Hepatocyte (in vitro differentiated cells): ENCODE results near the gene SNAI1. TPM values are rescaled to one million over a fixed set of nuclear protein-coding genes. Genes with fewer than 3 reads are reported as not detected.

Experiments
- DNase-seq: peaks from one replicate; pipeline ENCODE4 v3.0.0-alpha.2; 2016; ENCODE audit warnings: low spot score
- H2AFZ ChIP-seq: fragments of 200-600 bp; sonication (generic); 2 replicates; pipeline ENCODE4 v1.6.0; 2016; ENCODE audit warnings: antibody characterized with exemption, mild to moderate bottlenecking
- H3K27ac ChIP-seq: fragments of 200-600 bp; sonication (generic); 2 replicates; pipeline ENCODE4 v1.5.1; 2016; ENCODE audit warnings: mild to moderate bottlenecking
- H3K27me3 ChIP-seq: fragments of 200-600 bp; sonication (generic); 2 replicates; pipeline ENCODE4 v1.6.1; 2016
- H3K36me3 ChIP-seq: fragments of 200-600 bp; sonication (generic); replicated peaks from 2 replicates; pipeline ENCODE4 v1.5.1; 2016; ENCODE audit warnings: low read depth; ENCODE audit not compliant: insufficient read depth
- H3K4me1 ChIP-seq: fragments of 200-600 bp; sonication (generic); 2 replicates; pipeline ENCODE4 v1.5.1; 2016; ENCODE audit warnings: mild to moderate bottlenecking, moderate library complexity; ENCODE audit not compliant: insufficient read depth
- H3K4me2 ChIP-seq: fragments of 200-600 bp; sonication (generic); 2 replicates; pipeline ENCODE4 v1.6.0; 2016
- H3K4me3 ChIP-seq: fragments of 200-600 bp; sonication (generic); 2 replicates; pipeline ENCODE4 v1.5.1; 2016; ENCODE audit warnings: mild to moderate bottlenecking
- H3K79me2 ChIP-seq: fragments of 200-600 bp; sonication (generic); 2 replicates; pipeline ENCODE4 v1.6.0; 2017; ENCODE audit warnings: mild to moderate bottlenecking
- H3K9me2 ChIP-seq: fragments of 200-600 bp; sonication (generic); replicated peaks from 2 replicates; pipeline ENCODE4 v1.6.0; 2017; ENCODE audit warnings: mild to moderate bottlenecking; ENCODE audit not compliant: insufficient read depth
- H3K9me3 ChIP-seq: fragments of 200-600 bp; sonication (generic); 2 replicates; pipeline ENCODE4 v1.5.1; 2016; ENCODE audit warnings: low read depth, mild to moderate bottlenecking
- H4K20me1 ChIP-seq: fragments of 200-600 bp; sonication (generic); 2 replicates; pipeline ENCODE4 v1.6.0; 2016; ENCODE audit warnings: mild to moderate bottlenecking; ENCODE audit not compliant: insufficient read depth, poor library complexity, severe bottlenecking
- CTCF ChIP-seq: fragments of 200-600 bp; sonication (generic); IDR thresholded peaks from 2 replicates; pipeline ENCODE4 v1.5.1; 2016; ENCODE audit warnings: antibody characterized with exemption, mild to moderate bottlenecking; ENCODE audit not compliant: poor library complexity
- EZH2 ChIP-seq: fragments of 200-600 bp; sonication (generic); IDR thresholded peaks from 2 replicates; pipeline ENCODE4 v1.6.1; 2016; ENCODE audit warnings: antibody characterized with exemption, mild to moderate bottlenecking, borderline replicate concordance
- EZH2phosphoT487 ChIP-seq: fragments of 200-600 bp; sonication (generic); IDR thresholded peaks from one replicate; pipeline ENCODE4 v1.6.1; 2018; ENCODE audit warnings: antibody characterized with exemption, mild to moderate bottlenecking, low read depth, moderate library complexity; ENCODE audit not compliant: unreplicated experiment, severe bottlenecking
- WGBS: methylation state at CpG from one replicate; pipeline ENCODE4 v1.1.6; 2016; ENCODE audit warnings: low lambda C conversion rate; ENCODE audit errors: missing lambda C conversion rate; 5-methylcytosine and 5-hydroxymethylcytosine counted together
- polyA plus RNA-seq: library from polyadenylated mRNA; unstranded; fragments of >200 nt; fragmentation: Nextera tagmentation; extraction: Ambion mirVana; gene quantifications from 2 replicates; pipeline ENCODE4 v1.2.1, GENCODE V29; 2016
- total RNA-seq: library from RNA; depleted of rRNA; stranded (reverse); fragments of >200 nt; gene quantifications from 2 replicates; pipeline ENCODE4 v1.2.3, GENCODE V29; 2014

Gene SNAI1
- total and polyA plus RNA-seq, 2 experiments from 2014 or later, result 2.9 to 9.8 TPM

GRCh38 chr20:49966861-49967260 is 15.9 kb upstream of the SNAI1 start:
- H3K4me1 ChIP-seq, result peaks cover 10% of the 10 kb centered on the region
- no peaks in the 10 kb centered on the region for H3K9me2 ChIP-seq
- no peaks in the 10 kb centered on the region for H3K79me2 ChIP-seq
- 92% methylated on average over 2 of the region's 2 CpGs for WGBS
- no peaks in the 10 kb centered on the region for H3K9me3 ChIP-seq
- no peak for DNase-seq
- no peak overlapping the region for H3K4me3 ChIP-seq
- no peak overlapping the region for H3K4me2 ChIP-seq
- no peak overlapping the region for H3K27ac ChIP-seq
- H3K27me3 ChIP-seq, result no peaks in the 10 kb centered on the region
- H2AFZ ChIP-seq, result no peak overlapping the region
- H3K36me3 ChIP-seq, result no peaks in the 10 kb centered on the region
- TF ChIP-seq EZH2phosphoT487 (no peak), CTCF (no peak), EZH2 (no peak)
- no peaks in the 10 kb centered on the region for H4K20me1 ChIP-seq

- H3K36me3 ChIP-seq, result no peaks in the 10 kb centered on the region
- H3K4me3 ChIP-seq, result no peak overlapping the region
- no peak overlapping the region for H3K4me2 ChIP-seq
- no peaks in the 10 kb centered on the region for H3K27me3 ChIP-seq
- no peaks in the 10 kb centered on the region for H3K9me3 ChIP-seq
- peaks cover 10% of the 10 kb centered on the region for H3K4me1 ChIP-seq
- no peaks in the 10 kb centered on the region for H3K9me2 ChIP-seq
- H4K20me1 ChIP-seq, result no peaks in the 10 kb centered on the region
- no peak overlapping the region for H3K27ac ChIP-seq
- H2AFZ ChIP-seq, result no peak overlapping the region
- WGBS, result 67% methylated on average over 3 of the region's 3 CpGs
- TF ChIP-seq EZH2phosphoT487 (no peak), CTCF (no peak), EZH2 (no peak)
- no peak for DNase-seq
- H3K79me2 ChIP-seq, result no peaks in the 10 kb centered on the region
Observed at GRCh38 chr20:49969234-49969633, 13.5 kb upstream of the SNAI1 start.

- H3K79me2 ChIP-seq, result no peaks in the 10 kb centered on the region
- H2AFZ ChIP-seq, result no peak overlapping the region
- no peaks in the 10 kb centered on the region for H3K27me3 ChIP-seq
- no peak for TF ChIP-seq CTCF
- TF ChIP-seq EZH2phosphoT487, result no peak
- TF ChIP-seq EZH2, result no peak
- H3K36me3 ChIP-seq, result no peaks in the 10 kb centered on the region
- WGBS, result 52% methylated on average over 5 of the region's 5 CpGs
- no peaks in the 10 kb centered on the region for H3K9me2 ChIP-seq
- no peaks in the 10 kb centered on the region for H3K9me3 ChIP-seq
- no peak overlapping the region for H3K4me3 ChIP-seq
- no peak overlapping the region for H3K4me2 ChIP-seq
- peak; percentile 47 for DNase-seq
- H3K4me1 ChIP-seq, result peaks cover 10% of the 10 kb centered on the region
- no peak overlapping the region for H3K27ac ChIP-seq
- no peaks in the 10 kb centered on the region for H4K20me1 ChIP-seq
Observed at GRCh38 chr20:49969946-49970345, 12.8 kb upstream of the SNAI1 start.

GRCh38 chr20:49970498-49970897 is 12.3 kb upstream of the SNAI1 start:
- H3K4me3 ChIP-seq, result no peak overlapping the region
- 87% methylated on average over 7 of the region's 8 CpGs for WGBS
- no peaks in the 10 kb centered on the region for H3K79me2 ChIP-seq
- H3K9me2 ChIP-seq, result no peaks in the 10 kb centered on the region
- DNase-seq, result no peak
- H3K27ac ChIP-seq, result no peak overlapping the region
- TF ChIP-seq EZH2phosphoT487, result no peak
- TF ChIP-seq CTCF, result no peak
- TF ChIP-seq EZH2, result no peak
- no peak overlapping the region for H2AFZ ChIP-seq
- no peaks in the 10 kb centered on the region for H3K36me3 ChIP-seq
- H3K4me1 ChIP-seq, result peaks cover 10% of the 10 kb centered on the region
- no peaks in the 10 kb centered on the region for H4K20me1 ChIP-seq
- H3K9me3 ChIP-seq, result no peaks in the 10 kb centered on the region
- H3K27me3 ChIP-seq, result no peaks in the 10 kb centered on the region
- H3K4me2 ChIP-seq, result no peak overlapping the region
